IMR-90 (cell line): ENCODE measurements around the gene ZFAND2A. TPM values are rescaled to one million over a fixed set of nuclear protein-coding genes. Genes with fewer than 3 reads are reported as not detected.
A peak's percentile ranks its signal among the peaks of the same experiment; 100 is the strongest.

Source experiments
- ATAC-seq: fragments of 200-7000 bp; cut with Tn5 transposase; 2 replicates; pipeline ENCODE4 v1.9.1; 2020; ENCODE audit warnings: low read depth, mild to moderate bottlenecking, moderate library complexity
- BruUV-seq: library from RNA; stranded (reverse); fragments of 400-500 nt; replicated peaks from 2 replicates; lab custom pipeline; 2021; lab: Mats Ljungman, UMichigan
- CTCF ChIA-PET: fragments of 300-600 bp; formaldehyde crosslinking; extraction: SDS; loops from one replicate; lab custom pipeline; 2021; ENCODE audit warnings: antibody characterized with exemption; lab: Yijun Ruan, JAX
- POLR2A ChIA-PET: fragments of 300-600 bp; sonication (Branson Sonifier 250); formaldehyde crosslinking; loops from one replicate; lab custom pipeline; 2022; ENCODE audit warnings: antibody characterized with exemption; ENCODE audit not compliant: unreplicated experiment; lab: Charles Lee
- DNase-seq: peaks from one replicate; pipeline ENCODE4 v3.0.0; 2013
- H2AFZ ChIP-seq: replicated peaks from 2 replicates; pipeline ENCODE3; 2013; ENCODE audit warnings: low read length, mild to moderate bottlenecking; ENCODE audit not compliant: poor library complexity
- H2AK5ac ChIP-seq: 2 replicates; pipeline ENCODE4 v1.6.1; 2013; ENCODE audit warnings: low read depth, low read length, inconsistent platforms
- H2AK9ac ChIP-seq: replicated peaks from 2 replicates; pipeline ENCODE3; 2013; ENCODE audit warnings: mild to moderate bottlenecking, low read depth, low read length, moderate library complexity; ENCODE audit not compliant: poor library complexity
- H2BK120ac ChIP-seq: 2 replicates; pipeline ENCODE4 v1.6.1; 2013; ENCODE audit warnings: low read depth, low read length, inconsistent platforms
- H2BK15ac ChIP-seq: 3 replicates; pipeline ENCODE4 v1.6.1; 2013; ENCODE audit warnings: low read depth, low read length, inconsistent platforms
- H2BK20ac ChIP-seq: 2 replicates; pipeline ENCODE4 v1.6.1; 2013; ENCODE audit warnings: low read depth, mild to moderate bottlenecking, inconsistent platforms, low read length, moderate library complexity
- H2BK5ac ChIP-seq: 2 replicates; pipeline ENCODE4 v1.6.1; 2013; ENCODE audit warnings: mild to moderate bottlenecking, low read depth, low read length, inconsistent platforms; ENCODE audit not compliant: poor library complexity, severe bottlenecking
- H3K14ac ChIP-seq: replicated peaks from 2 replicates; pipeline ENCODE4 v1.6.1; 2013; ENCODE audit warnings: low read depth, low read length, inconsistent platforms
- H3K18ac ChIP-seq: 2 replicates; pipeline ENCODE4 v1.6.1; 2013; ENCODE audit warnings: low read depth, low read length, control low read depth
- H3K23ac ChIP-seq: 2 replicates; pipeline ENCODE4 v1.6.1; 2013; ENCODE audit warnings: low read depth, low read length, inconsistent platforms
- H3K27ac ChIP-seq: 2 replicates; pipeline ENCODE4 v1.5.1; 2013; ENCODE audit warnings: mild to moderate bottlenecking, control low read depth, low read length; ENCODE audit not compliant: insufficient read depth
- H3K27me3 ChIP-seq: 2 replicates; pipeline ENCODE4 v1.6.1; 2013; ENCODE audit warnings: low read length; ENCODE audit not compliant: control insufficient read depth, insufficient read depth
- H3K36me3 ChIP-seq: 2 replicates; pipeline ENCODE4 v1.6.1; 2013; ENCODE audit warnings: low read length, mixed read lengths; ENCODE audit not compliant: control insufficient read depth, insufficient read depth
- H3K4ac ChIP-seq: 2 replicates; pipeline ENCODE4 v1.6.1; 2013; ENCODE audit warnings: low read depth, low read length, inconsistent platforms
- H3K4me1 ChIP-seq: 2 replicates; pipeline ENCODE4 v1.6.1; 2013; ENCODE audit warnings: low read length, mixed read lengths; ENCODE audit not compliant: control insufficient read depth, insufficient read depth
- H3K4me2 ChIP-seq: 2 replicates; pipeline ENCODE4 v1.6.1; 2013; ENCODE audit warnings: low read depth, mild to moderate bottlenecking, control low read depth, low read length, moderate library complexity
- H3K4me3 ChIP-seq: 2 replicates; pipeline ENCODE4 v1.5.1; 2013; ENCODE audit warnings: low read depth, mild to moderate bottlenecking, control low read depth, low read length, moderate library complexity; ENCODE audit not compliant: insufficient read depth
- H3K56ac ChIP-seq: 2 replicates; pipeline ENCODE4 v1.6.1; 2013; ENCODE audit warnings: low read length, inconsistent platforms; ENCODE audit not compliant: insufficient read depth; ENCODE audit errors: extremely low read depth
- H3K79me1 ChIP-seq, 2 experiments: 2 replicates each; pipeline ENCODE4 v1.6.1; 2013; ENCODE audit warnings: low read length in 2 of 2, inconsistent platforms in 1 of 2, low read depth in 1 of 2
- H3K9ac ChIP-seq: 2 replicates; pipeline ENCODE4 v1.6.1; 2013; ENCODE audit warnings: low read depth, low read length, control low read depth
- H3K9me1 ChIP-seq: 2 replicates; pipeline ENCODE4 v1.6.1; 2013; ENCODE audit warnings: low read length, inconsistent platforms; ENCODE audit not compliant: insufficient read depth
- H3K9me3 ChIP-seq: 2 replicates; pipeline ENCODE4 v1.6.1; 2013; ENCODE audit warnings: low read length; ENCODE audit not compliant: control insufficient read depth, insufficient read depth
- H4K20me1 ChIP-seq: 2 replicates; pipeline ENCODE4 v1.6.1; 2013; ENCODE audit warnings: low read length, inconsistent platforms; ENCODE audit not compliant: insufficient read depth
- H4K5ac ChIP-seq: 2 replicates; pipeline ENCODE4 v1.6.1; 2013; ENCODE audit warnings: mild to moderate bottlenecking, low read depth, low read length, control low read depth
- H4K8ac ChIP-seq, 2 experiments: 2 replicates each; pipeline ENCODE4 v1.6.1; 2013; ENCODE audit warnings: low read depth in 2 of 2, low read length in 2 of 2, control low read depth in 1 of 2, inconsistent platforms in 1 of 2
- H4K91ac ChIP-seq: 2 replicates; pipeline ENCODE4 v1.6.1; 2013; ENCODE audit warnings: low read depth, low read length, inconsistent platforms; ENCODE audit not compliant: insufficient read depth
- BHLHE40 ChIP-seq: fragments of 150-350 bp; IDR thresholded peaks from 2 replicates; pipeline ENCODE4 v1.6.1; 2016; ENCODE audit warnings: mild to moderate bottlenecking, low read depth, low read length
- CEBPB ChIP-seq: IDR thresholded peaks from 2 replicates; pipeline ENCODE4 v1.6.1; 2012; ENCODE audit warnings: low read depth, low read length, improper control_type of control experiment
- MAZ ChIP-seq: IDR thresholded peaks from 2 replicates; pipeline ENCODE4 v1.6.1; 2012; ENCODE audit warnings: low read depth, mild to moderate bottlenecking, low read length, improper control_type of control experiment, moderate library complexity, borderline replicate concordance
- MXI1 ChIP-seq: IDR thresholded peaks from 2 replicates; pipeline ENCODE4 v1.6.1; 2012; ENCODE audit warnings: low read depth, mild to moderate bottlenecking, low read length, moderate library complexity, borderline replicate concordance
- RFX5 ChIP-seq: IDR thresholded peaks from 2 replicates; pipeline ENCODE4 v1.8.0; 2012; ENCODE audit warnings: low read depth, mild to moderate bottlenecking, low read length, moderate library complexity
- SMC3 ChIP-seq: fragments of 150-350 bp; IDR thresholded peaks from 2 replicates; pipeline ENCODE4 v1.6.1; 2016; ENCODE audit warnings: low read depth, mild to moderate bottlenecking, antibody characterized with exemption, low read length, moderate library complexity
- WGBS, 2 experiments: methylation state at CpG; one replicate each; pipeline versions ENCODE4 v1.1.5 to v1.1.7; 2013; ENCODE audit warnings: missing lambda C conversion rate in 2 of 2; ENCODE audit not compliant: insufficient read length in 1 of 2; ENCODE audit errors: extremely low coverage in 2 of 2; 5-methylcytosine and 5-hydroxymethylcytosine counted together
- dilution Hi-C: fragments of 300-500 bp; cut with HindIII; formaldehyde crosslinking; loops from one replicate; pipeline ENCODE4 v1.14.3; 2018; ENCODE audit warnings: low sequenced_read_pairs; ENCODE audit not compliant: unreplicated experiment
- in situ Hi-C: fragments of 300-500 bp; cut with MboI; formaldehyde crosslinking; loops from 3 replicates; pipeline ENCODE4 v1.14.3; 2019; ENCODE audit warnings: low sequenced_read_pairs, inconsistent platforms, mixed read lengths
- intact Hi-C: fragments of 100-400 bp; cut with micrococcal nuclease; formaldehyde crosslinking; loops from 2 replicates; pipeline ENCODE4 v1.10.0; 2022
- polyA plus RNA-seq, 3 experiments: library from polyadenylated mRNA; depleted of rRNA; stranded (reverse); fragments of >200 nt; gene quantifications; 2 replicates each; pipeline ENCODE4 v1.2.3, GENCODE V29; 2012; ENCODE audit warnings: low replicate concordance in 1 of 3
- total RNA-seq: library from RNA; depleted of rRNA; stranded (reverse); fragments of >200 nt; gene quantifications from 2 replicates; pipeline ENCODE4 v1.2.3, GENCODE V29; 2012
- TF ChIP-seq, protein P1 (sequence below): fragments of 150-350 bp; IDR thresholded peaks from 2 replicates; pipeline ENCODE4 v1.6.1; 2016; ENCODE audit warnings: low read depth, mild to moderate bottlenecking, low read length, moderate library complexity, borderline replicate concordance

ZFAND2A gene
- total and polyA plus RNA-seq, 2 of the 4 experiments (the other 2 are of a cell fraction), result 11.8 to 28.7 TPM

DNA sequence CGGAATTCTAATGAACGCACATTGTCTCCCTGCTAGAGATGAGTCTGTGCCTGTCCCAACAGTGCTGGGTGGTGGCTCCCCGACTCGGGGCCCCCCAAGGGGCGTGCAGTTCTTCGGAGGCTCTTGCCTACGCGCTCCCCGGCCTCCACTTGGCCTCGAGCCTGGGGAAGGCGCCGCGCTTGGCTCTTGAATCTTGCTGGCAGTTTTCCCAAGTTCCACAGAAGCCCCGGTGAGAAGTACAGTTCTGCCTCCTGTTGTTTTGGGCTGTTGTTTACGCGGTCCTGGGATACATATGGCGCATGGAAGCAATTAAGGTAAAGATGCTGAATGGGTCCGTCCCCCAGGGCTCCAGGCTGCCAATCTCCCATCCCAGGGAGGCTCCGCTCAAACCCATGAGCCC, 40.0 kb upstream of the ZFAND2A start:
- 19% methylated on average over 9 of the region's 19 CpGs; no CpG with 5 or more reads in 1 of the 2 experiments for WGBS, 2 experiments
- CTCF ChIA-PET, result no interaction called here

More for the DNA sequence above, 40.0 kb upstream of the ZFAND2A start:
- POLR2A ChIA-PET, result no interaction called here
- Histone ChIP-seq H2BK15ac (no peak overlapping the region; the same call in 2 of the 3 replicates), H2AFZ (peak overlapping the region; percentile 47), H2AK5ac (no peak overlapping the region), H3K23ac (no peak overlapping the region), H3K4ac (no peak overlapping the region), H2BK20ac (no peak overlapping the region), H3K36me3 (no peaks in the 10 kb centered on the region), H3K79me1 (no peaks in the 10 kb centered on the region), H3K14ac (no peak overlapping the region), H4K8ac (no peak overlapping the region), H3K4me3 (no peak overlapping the region), H2AK9ac (no peak overlapping the region), H3K9ac (no peak overlapping the region), H3K27ac (no peak overlapping the region), H2BK120ac (no peak overlapping the region), H3K4me1 (peaks cover 5% of the 10 kb centered on the region), H4K91ac (no peak overlapping the region), H3K56ac (no peak overlapping the region), H4K20me1 (peaks cover 3% of the 10 kb centered on the region; the same call in 1 of the 2 replicates), H3K9me3 (no peaks in the 10 kb centered on the region), H3K27me3 (peaks cover 38% of the 10 kb centered on the region), H3K18ac (no peak overlapping the region), H3K4me2 (no peak overlapping the region), H2BK5ac (no peak overlapping the region), H4K5ac (no peak overlapping the region), H3K9me1 (no peaks in the 10 kb centered on the region)
- DNase-seq, result peak; percentile 29
- no peak for ATAC-seq
- TF ChIP-seq MAZ (no peak), RFX5 (no peak), MXI1 (no peak), SMC3 (no peak), BHLHE40 (no peak), CEBPB (no peak)
- TF ChIP-seq, protein P1, sequence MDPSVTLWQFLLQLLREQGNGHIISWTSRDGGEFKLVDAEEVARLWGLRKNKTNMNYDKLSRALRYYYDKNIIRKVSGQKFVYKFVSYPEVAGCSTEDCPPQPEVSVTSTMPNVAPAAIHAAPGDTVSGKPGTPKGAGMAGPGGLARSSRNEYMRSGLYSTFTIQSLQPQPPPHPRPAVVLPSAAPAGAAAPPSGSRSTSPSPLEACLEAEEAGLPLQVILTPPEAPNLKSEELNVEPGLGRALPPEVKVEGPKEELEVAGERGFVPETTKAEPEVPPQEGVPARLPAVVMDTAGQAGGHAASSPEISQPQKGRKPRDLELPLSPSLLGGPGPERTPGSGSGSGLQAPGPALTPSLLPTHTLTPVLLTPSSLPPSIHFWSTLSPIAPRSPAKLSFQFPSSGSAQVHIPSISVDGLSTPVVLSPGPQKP, result no peak
- in situ Hi-C loops (no loop called here), intact Hi-C loops (no loop called here), dilution Hi-C loops (no loop called here)
- no TSS peak for BruUV-seq
